GM20431 (cell line): ENCODE results near the gene H2BK1.

Experiments used
- in situ Hi-C: fragments of 300-500 bp; cut with MseI, MboI; formaldehyde crosslinking; loops from one replicate; pipeline ENCODE4 v1.15.0; 2020; ENCODE audit warnings: low sequenced_read_pairs; ENCODE audit not compliant: unreplicated experiment

H2BK1 gene

GRCh38 chr7:151167197-151167961 lies 42.9 kb downstream of the H2BK1 start, which contains the start of gene GBX1:
Gene GBX1, minus strand, starts transcription at chr7:151167694. Its CDS starts 146 bp downstream, at chr7:151167548.
- in situ Hi-C loops: no loop called here

DNA sequence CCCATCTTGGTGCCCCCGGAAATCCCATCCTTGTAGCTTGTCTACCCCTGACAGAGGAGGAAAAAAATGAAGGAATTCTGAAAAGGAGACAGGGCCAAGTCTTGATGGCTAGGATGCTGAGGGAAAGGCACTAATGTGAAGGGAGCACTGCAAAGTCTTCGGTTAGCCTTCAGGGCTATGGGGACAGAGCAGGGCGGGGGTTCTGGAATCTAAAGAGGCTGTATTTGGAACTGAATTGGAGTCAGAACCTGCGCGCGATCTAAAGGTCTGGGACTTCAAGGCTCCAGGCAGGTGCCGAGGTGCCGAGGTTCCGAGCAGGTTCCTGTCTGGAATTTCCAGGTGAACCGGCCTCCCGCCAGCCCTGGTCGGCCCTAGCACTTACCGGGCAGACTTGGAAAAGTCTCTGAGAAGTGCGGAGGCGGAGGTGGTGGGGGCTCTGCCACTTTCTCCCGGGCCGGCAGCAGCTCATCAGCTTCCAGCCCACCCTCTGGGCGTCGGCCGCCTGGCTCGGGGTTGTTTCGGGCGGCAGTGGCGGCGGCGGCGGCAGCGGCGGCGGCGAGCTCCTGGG lies 43.6 kb downstream of the H2BK1 start:
- in situ Hi-C loops: no loop called here

DNA sequence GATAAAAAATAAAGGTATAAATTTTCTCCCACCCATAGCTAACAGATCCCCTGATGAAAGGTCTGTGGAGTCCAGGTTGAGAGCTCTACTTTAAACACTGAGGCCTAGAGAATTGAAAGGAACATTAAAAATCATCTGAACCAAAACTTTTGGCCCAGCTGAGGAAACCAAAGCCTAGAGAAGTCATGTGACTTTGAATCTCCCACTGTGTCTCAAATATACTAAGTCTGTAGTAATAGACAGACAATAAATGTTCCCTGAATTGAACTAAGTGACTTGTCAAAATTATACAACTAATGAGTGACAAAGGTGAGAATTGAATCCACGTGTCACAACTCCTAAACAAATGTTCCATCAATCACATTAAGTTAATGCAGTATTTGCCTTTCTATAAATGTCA lies 48.5 kb downstream of the H2BK1 start:
- in situ Hi-C loops: no loop called here
